ENCODE data around the gene FFAR4.
A peak's percentile ranks its signal among the peaks of the same experiment; 100 is the strongest.

FFAR4 gene

GRCh38 chr10:93601146-93601773 lies 34.8 kb downstream of the FFAR4 start, which contains the start of gene RBP4:
Gene RBP4 (minus strand): TSS chr10:93601235. CDS start chr10:93601028, 207 bp downstream.
- Histone ChIP-seq H3K9me3 (ENCODE audit: insufficient read depth, low read length) (no peaks in the 10 kb centered on the region), H3K4me1 (ENCODE audit: insufficient read depth, insufficient read length) (peaks cover 3% of the 10 kb centered on the region), H3K4me3 (ENCODE audit: insufficient read length, low read depth) (peak within 1 kb of the TSS; percentile 43), H3K27me3 (ENCODE audit: insufficient read depth, insufficient read length) (peaks cover 51% of the 10 kb centered on the region), H3K9ac (ENCODE audit: insufficient read length, low read depth) (peak within 1 kb of the TSS; percentile 64), H3K36me3 (ENCODE audit: insufficient read depth, insufficient read length, low read length) (no peaks in the 10 kb centered on the region)
- TF ChIP-seq SUZ12 (IDR thresholded peaks at IDR 0.05; ENCODE audit: extremely low read depth, insufficient read depth, insufficient read length): peak; percentile 56
- no peak for TF ChIP-seq YY1 (IDR thresholded peaks at IDR 0.05; ENCODE audit: insufficient read depth, insufficient read length)
- DNase-seq (ENCODE audit: low read depth, low spot score): no peak

DNA sequence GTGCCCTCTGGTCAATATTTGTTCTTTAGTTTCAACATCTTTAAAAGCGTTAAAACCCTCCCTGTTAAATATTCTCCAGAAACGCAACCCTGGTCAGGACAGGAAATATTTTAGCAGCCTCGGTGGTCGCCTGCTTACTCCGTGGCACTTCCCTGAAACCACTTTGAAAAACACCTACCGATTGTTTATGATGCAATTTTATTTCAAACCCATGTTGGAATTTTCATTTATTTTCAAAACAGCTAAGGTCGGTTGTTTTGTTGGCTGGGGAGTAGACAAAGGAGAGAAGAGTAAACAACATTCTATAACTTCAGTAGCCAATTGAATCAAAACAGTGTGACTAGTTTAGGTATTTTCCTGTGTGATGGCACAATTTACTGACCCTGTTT lies 35.3 kb downstream of the FFAR4 start:
- Histone ChIP-seq H3K4me1 (ENCODE audit: insufficient read depth, insufficient read length) (no peaks in the 10 kb centered on the region), H3K9me3 (ENCODE audit: insufficient read depth, low read length) (no peaks in the 10 kb centered on the region), H3K4me3 (ENCODE audit: insufficient read length, low read depth) (peak overlapping the region; percentile 43), H3K9ac (ENCODE audit: insufficient read length, low read depth) (no peak overlapping the region), H3K27me3 (ENCODE audit: insufficient read depth, insufficient read length) (peaks cover 51% of the 10 kb centered on the region), H3K36me3 (ENCODE audit: insufficient read depth, insufficient read length, low read length) (no peaks in the 10 kb centered on the region)
- TF ChIP-seq ZNF274 (IDR thresholded peaks at IDR 0.05; ENCODE audit: low read depth, low read length) (no peak), YY1 (IDR thresholded peaks at IDR 0.05; ENCODE audit: insufficient read depth, insufficient read length) (no peak), SUZ12 (IDR thresholded peaks at IDR 0.05; ENCODE audit: extremely low read depth, insufficient read depth, insufficient read length) (no peak)
- no peak for DNase-seq (ENCODE audit: low read depth, low spot score)

DNA sequence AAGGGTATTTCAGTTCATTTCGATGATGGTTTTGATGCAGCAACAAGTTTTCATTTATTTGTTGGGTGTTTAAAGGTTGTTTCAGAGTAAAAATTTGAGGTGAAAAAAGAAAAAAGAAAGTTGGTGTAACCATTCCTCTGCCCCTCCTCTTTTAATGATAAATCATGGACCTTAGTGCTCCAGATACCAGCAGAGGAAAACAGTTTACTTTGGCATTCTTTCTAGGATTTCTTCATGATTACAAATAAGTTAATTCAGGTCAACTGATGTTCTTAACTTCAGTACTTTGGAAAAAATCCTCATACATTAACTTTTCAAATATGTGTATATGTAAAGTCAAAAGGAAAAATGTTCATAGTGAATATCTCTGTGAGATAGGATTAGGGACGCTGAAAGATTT lies 36.6 kb downstream of the FFAR4 start:
- Histone ChIP-seq H3K4me3 (ENCODE audit: insufficient read length, low read depth) (no peak overlapping the region), H3K27me3 (ENCODE audit: insufficient read depth, insufficient read length) (peaks cover 51% of the 10 kb centered on the region)
- no peak for TF ChIP-seq SUZ12 (IDR thresholded peaks at IDR 0.05; ENCODE audit: extremely low read depth, insufficient read depth, insufficient read length)
- no peak for TF ChIP-seq YY1 (IDR thresholded peaks at IDR 0.05; ENCODE audit: insufficient read depth, insufficient read length)
- TF ChIP-seq ZNF274 (IDR thresholded peaks at IDR 0.05; ENCODE audit: low read depth, low read length): no peak

GRCh38 chr10:93604146-93604545 lies 37.7 kb downstream of the FFAR4 start:
- H3K36me3 ChIP-seq (ENCODE audit: insufficient read depth, insufficient read length, low read length): no peaks in the 10 kb centered on the region
- no peaks in the 10 kb centered on the region for H3K9me3 ChIP-seq (ENCODE audit: insufficient read depth, low read length)
- no peak overlapping the region for H3K4me3 ChIP-seq (ENCODE audit: insufficient read length, low read depth)
- peaks cover 51% of the 10 kb centered on the region for H3K27me3 ChIP-seq (ENCODE audit: insufficient read depth, insufficient read length)
- no peak for TF ChIP-seq SUZ12 (IDR thresholded peaks at IDR 0.05; ENCODE audit: extremely low read depth, insufficient read depth, insufficient read length)
- no peak for TF ChIP-seq YY1 (IDR thresholded peaks at IDR 0.05; ENCODE audit: insufficient read depth, insufficient read length)
- no peak for TF ChIP-seq ZNF274 (IDR thresholded peaks at IDR 0.05; ENCODE audit: low read depth, low read length)
- H3K4me1 ChIP-seq (ENCODE audit: insufficient read depth, insufficient read length): no peaks in the 10 kb centered on the region
- no peak overlapping the region for H3K9ac ChIP-seq (ENCODE audit: insufficient read length, low read depth)
- no peak for DNase-seq (ENCODE audit: low read depth, low spot score)

More for the DNA sequence above, 36.6 kb downstream of the FFAR4 start:
- no peaks in the 10 kb centered on the region for H3K9me3 ChIP-seq (ENCODE audit: insufficient read depth, low read length)
- H3K4me1 ChIP-seq (ENCODE audit: insufficient read depth, insufficient read length): no peaks in the 10 kb centered on the region
- no peak overlapping the region for H3K9ac ChIP-seq (ENCODE audit: insufficient read length, low read depth)
- H3K36me3 ChIP-seq (ENCODE audit: insufficient read depth, insufficient read length, low read length): no peaks in the 10 kb centered on the region
- DNase-seq (ENCODE audit: low read depth, low spot score): no peak

GRCh38 chr10:93608421-93608820 lies 42.0 kb downstream of the FFAR4 start:
- H3K4me1 ChIP-seq (ENCODE audit: insufficient read depth, insufficient read length): no peaks in the 10 kb centered on the region
- TF ChIP-seq SUZ12 (IDR thresholded peaks at IDR 0.05; ENCODE audit: extremely low read depth, insufficient read depth, insufficient read length): no peak
- H3K36me3 ChIP-seq (ENCODE audit: insufficient read depth, insufficient read length, low read length): no peaks in the 10 kb centered on the region
- no peak overlapping the region for H3K4me3 ChIP-seq (ENCODE audit: insufficient read length, low read depth)
- H3K27me3 ChIP-seq (ENCODE audit: insufficient read depth, insufficient read length): peaks cover 12% of the 10 kb centered on the region
- no peak overlapping the region for H3K9ac ChIP-seq (ENCODE audit: insufficient read length, low read depth)
- no peak for DNase-seq (ENCODE audit: low read depth, low spot score)
- H3K9me3 ChIP-seq (ENCODE audit: insufficient read depth, low read length): no peaks in the 10 kb centered on the region

DNA sequence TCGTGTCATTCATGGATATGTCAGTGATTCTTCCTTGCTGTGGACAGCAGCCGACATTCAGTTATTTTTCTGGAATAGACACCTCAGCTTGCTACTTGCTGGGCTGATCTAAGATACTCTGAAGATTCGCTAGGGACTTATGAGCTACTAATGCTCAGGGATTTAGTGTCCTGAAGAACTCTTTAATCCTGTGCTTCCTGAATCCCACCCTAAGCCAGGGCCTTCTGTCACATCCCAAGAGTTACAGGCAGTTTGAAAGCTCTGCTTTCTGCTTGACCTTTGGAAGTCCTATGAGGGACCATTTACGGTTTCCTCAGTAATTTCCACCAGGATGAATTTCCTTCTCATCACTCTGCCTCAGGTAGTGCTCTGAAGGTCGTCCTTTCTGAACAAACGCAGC lies 45.8 kb downstream of the FFAR4 start, which contains the start of gene PDE6C:
Gene PDE6C, plus strand, starts transcription at position 227 of the 400 bp plus-strand sequence. CDS start 189 bp downstream, outside the sequence.
- DNase-seq (ENCODE audit: low read depth, low spot score): no peak
- H3K4me3 ChIP-seq (ENCODE audit: insufficient read length, low read depth): no peak within 1 kb of the TSS
- H3K4me1 ChIP-seq (ENCODE audit: insufficient read depth, insufficient read length): no peaks in the 10 kb centered on the region
- H3K27me3 ChIP-seq (ENCODE audit: insufficient read depth, insufficient read length): no peaks in the 10 kb centered on the region
- H3K36me3 ChIP-seq (ENCODE audit: insufficient read depth, insufficient read length, low read length): no peaks in the 10 kb centered on the region
- no peaks in the 10 kb centered on the region for H3K9me3 ChIP-seq (ENCODE audit: insufficient read depth, low read length)
- no peak for TF ChIP-seq ZNF274 (IDR thresholded peaks at IDR 0.05; ENCODE audit: low read depth, low read length)
- TF ChIP-seq YY1 (IDR thresholded peaks at IDR 0.05; ENCODE audit: insufficient read depth, insufficient read length): no peak
- no peak for TF ChIP-seq SUZ12 (IDR thresholded peaks at IDR 0.05; ENCODE audit: extremely low read depth, insufficient read depth, insufficient read length)
- H3K9ac ChIP-seq (ENCODE audit: insufficient read length, low read depth): no peak within 1 kb of the TSS

- H3K9ac ChIP-seq (ENCODE audit: insufficient read length, low read depth): no peak overlapping the region
- H3K27me3 ChIP-seq (ENCODE audit: insufficient read depth, insufficient read length): no peaks in the 10 kb centered on the region
- H3K9me3 ChIP-seq (ENCODE audit: insufficient read depth, low read length): no peaks in the 10 kb centered on the region
- DNase-seq (ENCODE audit: low read depth, low spot score): no peak
- H3K4me1 ChIP-seq (ENCODE audit: insufficient read depth, insufficient read length): no peaks in the 10 kb centered on the region
- no peak for TF ChIP-seq YY1 (IDR thresholded peaks at IDR 0.05; ENCODE audit: insufficient read depth, insufficient read length)
- TF ChIP-seq ZNF274 (IDR thresholded peaks at IDR 0.05; ENCODE audit: low read depth, low read length): no peak
- TF ChIP-seq SUZ12 (IDR thresholded peaks at IDR 0.05; ENCODE audit: extremely low read depth, insufficient read depth, insufficient read length): no peak
- H3K36me3 ChIP-seq (ENCODE audit: insufficient read depth, insufficient read length, low read length): no peaks in the 10 kb centered on the region
- no peak overlapping the region for H3K4me3 ChIP-seq (ENCODE audit: insufficient read length, low read depth)
These were observed 46.7 kb downstream of the FFAR4 start for GRCh38 chr10:93613126-93613525.

Measured in NT2/D1 (cell line).